ENCODE measurements around the gene PDE6G. TPM values are rescaled to one million over a fixed set of nuclear protein-coding genes. Genes with fewer than 3 reads are reported as not detected.

The PDE6G gene
- total RNA-seq, 1 experiment from 2014 or later, result 0.85 TPM

GRCh38 chr17:81644976-81645952 lies 11.1 kb downstream of the PDE6G start:
- POLR2A ChIA-PET, result no interaction called here
- in situ Hi-C loops (cut with HindIII; ENCODE audit: low pct_unique_long_range_greater_than_20kb, low sequenced_read_pairs), result no loop called here
- ATAC-seq, result 0 out of 2 replicates have a peak, but pooled peaks have one; percentile 8

GRCh38 chr17:81644496-81644895 lies 11.8 kb downstream of the PDE6G start:
- Histone ChIP-seq H3K36me3 (ENCODE audit: control insufficient read depth, insufficient read depth, low read length) (no peaks in the 10 kb centered on the region), H3K9me3 (ENCODE audit: control insufficient read depth, insufficient read depth, low read depth, low read length) (no peaks in the 10 kb centered on the region), H3K27ac (ENCODE audit: low read length) (no peak overlapping the region), H3K27me3 (ENCODE audit: control insufficient read depth, insufficient read depth, low read length) (no peaks in the 10 kb centered on the region), H3K4me1 (ENCODE audit: control insufficient read depth, insufficient read depth, low read length) (peaks cover 9% of the 10 kb centered on the region; the same call in 1 of the 2 replicates), H3K4me3 (ENCODE audit: low read depth in 2 of 2, low read length in 2 of 2) (no peak overlapping the region)
- ChIA-PET POLR2A (no interaction called here), CTCF (no interaction called here)
- ATAC-seq, result no peak
- in situ Hi-C loops (cut with HindIII; ENCODE audit: low pct_unique_long_range_greater_than_20kb, low sequenced_read_pairs), result no loop called here
- BruUV-seq (replicated peaks), result no TSS peak
- intact Hi-C loops (cut with micrococcal nuclease; ENCODE audit: unreplicated experiment), result no loop called here
- DNase-seq (ENCODE audit: low read depth, low spot score), result no peak
- TF ChIP-seq CTCF (IDR thresholded peaks at IDR 0.05), result no peak
- TF ChIP-seq, protein P1, sequence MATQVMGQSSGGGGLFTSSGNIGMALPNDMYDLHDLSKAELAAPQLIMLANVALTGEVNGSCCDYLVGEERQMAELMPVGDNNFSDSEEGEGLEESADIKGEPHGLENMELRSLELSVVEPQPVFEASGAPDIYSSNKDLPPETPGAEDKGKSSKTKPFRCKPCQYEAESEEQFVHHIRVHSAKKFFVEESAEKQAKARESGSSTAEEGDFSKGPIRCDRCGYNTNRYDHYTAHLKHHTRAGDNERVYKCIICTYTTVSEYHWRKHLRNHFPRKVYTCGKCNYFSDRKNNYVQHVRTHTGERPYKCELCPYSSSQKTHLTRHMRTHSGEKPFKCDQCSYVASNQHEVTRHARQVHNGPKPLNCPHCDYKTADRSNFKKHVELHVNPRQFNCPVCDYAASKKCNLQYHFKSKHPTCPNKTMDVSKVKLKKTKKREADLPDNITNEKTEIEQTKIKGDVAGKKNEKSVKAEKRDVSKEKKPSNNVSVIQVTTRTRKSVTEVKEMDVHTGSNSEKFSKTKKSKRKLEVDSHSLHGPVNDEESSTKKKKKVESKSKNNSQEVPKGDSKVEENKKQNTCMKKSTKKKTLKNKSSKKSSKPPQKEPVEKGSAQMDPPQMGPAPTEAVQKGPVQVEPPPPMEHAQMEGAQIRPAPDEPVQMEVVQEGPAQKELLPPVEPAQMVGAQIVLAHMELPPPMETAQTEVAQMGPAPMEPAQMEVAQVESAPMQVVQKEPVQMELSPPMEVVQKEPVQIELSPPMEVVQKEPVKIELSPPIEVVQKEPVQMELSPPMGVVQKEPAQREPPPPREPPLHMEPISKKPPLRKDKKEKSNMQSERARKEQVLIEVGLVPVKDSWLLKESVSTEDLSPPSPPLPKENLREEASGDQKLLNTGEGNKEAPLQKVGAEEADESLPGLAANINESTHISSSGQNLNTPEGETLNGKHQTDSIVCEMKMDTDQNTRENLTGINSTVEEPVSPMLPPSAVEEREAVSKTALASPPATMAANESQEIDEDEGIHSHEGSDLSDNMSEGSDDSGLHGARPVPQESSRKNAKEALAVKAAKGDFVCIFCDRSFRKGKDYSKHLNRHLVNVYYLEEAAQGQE (IDR thresholded peaks at IDR 0.05; ENCODE audit: insufficient read depth in 1 of 2, low read depth in 2 of 2, low read length in 1 of 2), result no peak
- TF ChIP-seq SIN3A (IDR thresholded peaks at IDR 0.05; ENCODE audit: borderline replicate concordance, insufficient read depth, low read depth, low read length), result no peak
- TF ChIP-seq TCF7L2 (IDR thresholded peaks at IDR 0.05; ENCODE audit: low read depth, low read length), result no peak
- TF ChIP-seq POLR2AphosphoS5 (IDR thresholded peaks at IDR 0.05; ENCODE audit: low read depth, low read length), result no peak

More at GRCh38 chr17:81644976-81645952, 11.1 kb downstream of the PDE6G start:
- Histone ChIP-seq H3K36me3 (ENCODE audit: control insufficient read depth, insufficient read depth, low read length) (no peaks in the 10 kb centered on the region), H3K4me1 (ENCODE audit: control insufficient read depth, insufficient read depth, low read length) (peaks cover 9% of the 10 kb centered on the region; the same call in 1 of the 2 replicates), H3K27me3 (ENCODE audit: control insufficient read depth, insufficient read depth, low read length) (no peaks in the 10 kb centered on the region), H3K4me3 (ENCODE audit: low read depth in 2 of 2, low read length in 2 of 2) (no peak overlapping the region), H3K27ac (ENCODE audit: low read length) (no peak overlapping the region), H3K9me3 (ENCODE audit: control insufficient read depth, insufficient read depth, low read depth, low read length) (no peaks in the 10 kb centered on the region)
- DNase-seq (ENCODE audit: low read depth, low spot score), result no peak
- intact Hi-C loops (cut with micrococcal nuclease; ENCODE audit: unreplicated experiment), result no loop called here
- TF ChIP-seq CTCF (IDR thresholded peaks at IDR 0.05), result no peak
- BruUV-seq (replicated peaks), result no TSS peak
- CTCF ChIA-PET, result no interaction called here
